Measurements from ENCODE around the gene STRIP1. TPM values are rescaled to one million over a fixed set of nuclear protein-coding genes. Genes with fewer than 3 reads are reported as not detected.
A peak's percentile ranks its signal among the peaks of the same experiment; 100 is the strongest.
"Not testable (repeated sequence)": the region's sequence is repeated elsewhere in the genome, so short reads cannot be mapped to it uniquely, and the experiment has no call there.

STRIP1 gene
- total and polyA plus RNA-seq, 10 of the 15 experiments (the other 5 are each of a cell fraction or from before 2014, with no cell fraction given): 6.3 to 26.6 (median 18.0) TPM

DNA sequence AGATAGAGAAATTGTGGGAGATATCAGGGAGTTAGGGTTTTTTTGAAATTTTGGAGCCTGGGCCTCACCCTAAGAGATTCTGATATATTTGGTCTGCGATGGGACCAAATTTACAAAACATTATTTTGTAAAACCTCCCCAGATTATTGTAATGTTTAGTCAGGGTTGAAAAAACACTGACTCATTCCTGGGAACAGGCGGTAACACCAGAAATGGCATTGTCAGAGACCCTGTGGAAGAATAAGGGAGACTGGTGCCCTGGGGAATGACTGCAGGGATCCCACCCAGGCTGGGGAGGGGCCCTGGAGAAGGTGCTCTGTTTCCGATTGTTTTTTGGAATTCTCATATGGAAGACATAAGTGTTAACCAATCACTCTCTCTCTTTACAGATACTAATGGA, 13.1 kb upstream of the STRIP1 start (continued):
- TF ChIP-seq POLR2AphosphoS2 (IDR thresholded peaks at IDR 0.05; ENCODE audit: low read depth, low read length) (no peak), YY1 (IDR thresholded peaks at IDR 0.05; ENCODE audit: low read depth, low read length) (no peak)
- TF ChIP-seq, protein P1, sequence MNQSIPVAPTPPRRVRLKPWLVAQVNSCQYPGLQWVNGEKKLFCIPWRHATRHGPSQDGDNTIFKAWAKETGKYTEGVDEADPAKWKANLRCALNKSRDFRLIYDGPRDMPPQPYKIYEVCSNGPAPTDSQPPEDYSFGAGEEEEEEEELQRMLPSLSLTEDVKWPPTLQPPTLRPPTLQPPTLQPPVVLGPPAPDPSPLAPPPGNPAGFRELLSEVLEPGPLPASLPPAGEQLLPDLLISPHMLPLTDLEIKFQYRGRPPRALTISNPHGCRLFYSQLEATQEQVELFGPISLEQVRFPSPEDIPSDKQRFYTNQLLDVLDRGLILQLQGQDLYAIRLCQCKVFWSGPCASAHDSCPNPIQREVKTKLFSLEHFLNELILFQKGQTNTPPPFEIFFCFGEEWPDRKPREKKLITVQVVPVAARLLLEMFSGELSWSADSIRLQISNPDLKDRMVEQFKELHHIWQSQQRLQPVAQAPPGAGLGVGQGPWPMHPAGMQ (IDR thresholded peaks at IDR 0.05; ENCODE audit: borderline replicate concordance): no peak

DNA sequence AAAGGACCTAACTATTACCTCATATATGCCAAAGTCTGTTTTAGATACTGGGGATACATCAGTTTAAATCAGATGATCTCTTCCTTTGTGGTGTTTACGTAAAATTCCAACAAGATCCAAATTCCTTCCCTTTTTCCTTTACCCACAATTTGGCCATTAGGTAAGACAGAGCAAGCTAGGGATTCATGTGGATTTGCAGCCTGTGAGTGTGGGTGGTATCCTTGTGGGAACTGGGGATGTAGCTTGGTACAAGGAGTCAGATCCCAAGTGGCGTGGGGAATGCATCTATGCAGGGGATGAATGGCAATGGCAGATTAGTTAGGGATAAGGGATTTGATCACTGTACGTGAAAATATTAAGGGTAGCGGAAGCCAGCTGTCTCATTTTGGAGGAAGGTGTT, 9.8 kb upstream of the STRIP1 start:
- ATAC-seq: no peak
- no TSS peak for BruUV-seq (replicated peaks)
- RAD21 ChIA-PET (ENCODE audit: unreplicated experiment): interaction anchor here (1.7 kb wide), 1 partner anchor 13 kb away, joined by 4 read pairs; no protein-coding TSS in a partner anchor
- WGBS (ENCODE audit: insufficient coverage, insufficient replicate concordance, low lambda C conversion rate, missing lambda C conversion rate): 99% methylated on average over 4 of the region's 4 CpGs
- peaks cover 0 to 25% of the 10 kb centered on the region in 2 experiments for H3K36me3 ChIP-seq (ENCODE audit: control insufficient read depth in 2 of 2, insufficient read depth in 2 of 2, low read length in 1 of 2)
- DNase-seq (ENCODE audit: low read depth, low spot score): no peak
- TF ChIP-seq TCF7 (IDR thresholded peaks at IDR 0.05; ENCODE audit: borderline replicate concordance) (no peak), FOXM1 (IDR thresholded peaks at IDR 0.05; ENCODE audit: low read depth, low read length) (no peak), STAT3 (IDR thresholded peaks at IDR 0.05; ENCODE audit: low read depth, low read length) (no peak), FOS (IDR thresholded peaks at IDR 0.05; ENCODE audit: borderline replicate concordance, extremely low read depth, insufficient read length) (no peak)
- CTCF ChIA-PET: interaction anchor here (0.9 to 2.4 kb wide), 3 partner anchors 12 to 41 kb away, joined by 3 to 8 read pairs (median 4); no protein-coding TSS in a partner anchor
- H3K27me3 ChIP-seq (replicated peaks in 1 of 2; ENCODE audit: control insufficient read depth in 2 of 2, insufficient read depth in 2 of 2, low read length in 1 of 2): no peaks in the 10 kb centered on the region
- no peaks in the 10 kb centered on the region for H3K79me2 ChIP-seq (ENCODE audit: control insufficient read depth, insufficient read depth, low read length)
- no peak overlapping the region for H2AFZ ChIP-seq (ENCODE audit: control insufficient read depth, low read depth, low read length)
- no peak overlapping the region for H3K4me2 ChIP-seq (ENCODE audit: control insufficient read depth, insufficient read depth)
- intact Hi-C loops (cut with micrococcal nuclease; ENCODE audit: unreplicated experiment) (no loop called here), in situ Hi-C loops (cut with MboI) (no loop called here)
- H3K9ac ChIP-seq (ENCODE audit: control insufficient read depth, insufficient read depth, low read length): no peak overlapping the region
- no peak for FAIRE-seq
- POLR2A ChIA-PET: interaction anchor here (1.7 kb wide), 1 partner anchor 10 kb away, joined by 5 read pairs; the partner anchor contains the start of gene STRIP1
- H3K9me3 ChIP-seq (replicated peaks; ENCODE audit: control insufficient read depth, insufficient read depth, low read length): no peaks in the 10 kb centered on the region
- no peak overlapping the region for H3K4me3 ChIP-seq
- SMC1A ChIA-PET (ENCODE audit: uncharacterized antibody, unreplicated experiment): interaction anchor here (0.6 to 1.7 kb wide), 3 partner anchors 21 to 40 kb away, joined by 3 to 6 read pairs (median 3); partner anchors contain the start of gene AHCYL1
- no peaks in the 10 kb centered on the region for H3K4me1 ChIP-seq (ENCODE audit: control insufficient read depth, insufficient read depth, low read length)
- no peak overlapping the region for H3K27ac ChIP-seq (ENCODE audit: control insufficient read depth, insufficient read depth)
- no peaks in the 10 kb centered on the region for H4K20me1 ChIP-seq (ENCODE audit: control insufficient read depth, insufficient read depth)

DNA sequence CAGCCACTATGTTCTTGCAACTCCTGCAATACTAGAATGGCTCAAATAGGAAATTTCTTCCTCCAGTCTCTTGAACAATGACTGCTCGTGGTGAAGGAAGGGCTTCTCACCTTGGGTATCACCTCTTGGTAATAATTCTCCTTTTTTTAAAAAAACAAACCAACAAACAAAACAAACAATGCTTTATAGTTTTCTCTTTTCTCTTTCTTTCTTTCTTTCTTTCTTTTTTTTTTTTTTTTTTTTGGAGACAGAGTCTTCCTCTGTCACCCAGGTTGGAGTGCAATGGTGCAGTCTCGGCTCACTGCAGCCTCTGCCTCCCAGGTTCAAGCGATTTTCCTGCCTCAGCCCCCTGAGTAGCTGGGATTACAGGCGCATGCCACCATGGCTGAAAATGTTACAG, 3.7 kb upstream of the STRIP1 start:
- ChIA-PET SMC1A (ENCODE audit: uncharacterized antibody, unreplicated experiment) (interaction anchor here (1.0 to 2.4 kb wide), 13 partner anchors 9 to 484 kb away, joined by 3 to 12 read pairs (median 4); partner anchors contain the start of gene AHCYL1), POLR2A (interaction anchor here (0.7 kb wide), 1 partner anchor 460 kb away, joined by 7 read pairs; no protein-coding TSS in a partner anchor), RAD21 (ENCODE audit: unreplicated experiment) (interaction anchor here (1.2 to 2.6 kb wide), 5 partner anchors 29 to 485 kb away, joined by 3 to 14 read pairs (median 8); partner anchors contain the start of gene AHCYL1), CTCF (interaction anchor here (0.6 to 5.3 kb wide), 28 partner anchors 9 to 484 kb away, joined by 3 to 57 read pairs (median 8); partner anchors contain the start of genes AHCYL1, AMPD2 and GNAT2)
- Histone ChIP-seq H3K4me2 (ENCODE audit: control insufficient read depth, insufficient read depth) (peak overlapping the region; percentile 19; the same call in 1 of the 2 replicates), H3K79me2 (ENCODE audit: control insufficient read depth, insufficient read depth, low read length) (peaks cover 13% of the 10 kb centered on the region), H2AFZ (ENCODE audit: control insufficient read depth, low read depth, low read length) (peak overlapping the region; percentile 96), H3K4me1 (ENCODE audit: control insufficient read depth, insufficient read depth, low read length) (peaks cover 12% of the 10 kb centered on the region)
- ATAC-seq; FAIRE-seq; BruUV-seq (replicated peaks); H3K36me3 ChIP-seq (ENCODE audit: control insufficient read depth in 2 of 2, insufficient read depth in 2 of 2, low read length in 1 of 2); H4K20me1 ChIP-seq (ENCODE audit: control insufficient read depth, insufficient read depth); H3K27me3 ChIP-seq (replicated peaks in 1 of 2; ENCODE audit: control insufficient read depth in 2 of 2, insufficient read depth in 2 of 2, low read length in 1 of 2); DNase-seq (ENCODE audit: low read depth, low spot score); intact Hi-C loops (cut with micrococcal nuclease; ENCODE audit: unreplicated experiment); H3K4me3 ChIP-seq; in situ Hi-C loops (cut with MboI); H3K9ac ChIP-seq (ENCODE audit: control insufficient read depth, insufficient read depth, low read length); H3K9me3 ChIP-seq (replicated peaks; ENCODE audit: control insufficient read depth, insufficient read depth, low read length); H3K27ac ChIP-seq (ENCODE audit: control insufficient read depth, insufficient read depth): not testable (repeated sequence)
- WGBS (ENCODE audit: insufficient coverage, insufficient replicate concordance, low lambda C conversion rate, missing lambda C conversion rate): 54% methylated on average over 4 of the region's 4 CpGs
